ENCODE measurements around the gene ZYG11A.

Gene ZYG11A

GRCh38 chr1:52877554-52877953 is 35.0 kb downstream of the ZYG11A start:
- no peak for DNase-seq (ENCODE audit: low read depth)

DNA sequence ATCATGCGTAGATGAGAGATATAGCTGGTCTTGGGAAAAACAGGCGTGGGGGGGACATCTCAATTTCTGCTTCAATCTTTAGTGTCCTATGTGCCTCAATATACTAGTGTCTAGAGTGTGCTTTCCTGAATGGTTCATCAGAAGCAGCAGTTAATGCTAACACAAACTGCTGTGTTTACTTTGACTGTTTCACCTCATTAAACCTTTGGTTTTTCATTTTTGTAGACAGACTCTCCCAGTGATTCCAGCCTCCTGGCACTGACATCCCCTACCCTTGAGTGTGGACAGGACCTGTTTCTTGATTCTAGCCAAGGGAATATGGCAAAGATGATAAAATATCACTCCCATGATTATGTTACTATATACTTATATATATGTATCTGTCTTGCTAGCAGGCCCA is 37.6 kb downstream of the ZYG11A start:
- no peak for DNase-seq (ENCODE audit: low read depth)

DNA sequence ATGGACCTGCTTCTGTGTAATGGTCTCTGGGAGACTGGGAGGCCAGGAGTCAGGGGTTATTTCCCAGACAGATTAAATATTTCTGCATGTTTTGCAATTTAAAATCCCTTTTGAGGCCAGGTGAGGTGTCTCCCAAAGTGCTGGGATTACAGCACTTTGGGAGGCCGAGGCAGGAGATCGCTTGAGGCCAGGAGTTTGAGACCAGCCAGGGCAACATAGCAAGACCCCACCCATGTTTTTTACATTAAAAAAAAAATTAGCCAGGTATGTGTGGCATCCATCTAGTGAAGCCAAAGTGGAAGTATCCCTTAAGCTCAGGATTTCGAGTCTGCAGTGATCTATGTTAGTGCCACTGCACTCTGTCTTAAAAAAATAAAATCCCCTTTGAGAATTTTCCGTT is 44.9 kb downstream of the ZYG11A start:
- DNase-seq (ENCODE audit: low read depth), result no peak

GRCh38 chr1:52892424-52893215 is 50.1 kb downstream of the ZYG11A start:
- DNase-seq (ENCODE audit: low read depth), result no peak

GRCh38 chr1:52899445-52899894 is 56.9 kb downstream of the ZYG11A start:
- no peak for DNase-seq (ENCODE audit: low read depth)

- no peak for DNase-seq (ENCODE audit: low read depth)
These were observed 57.8 kb downstream of the ZYG11A start for GRCh38 chr1:52900402-52900801.

DNA sequence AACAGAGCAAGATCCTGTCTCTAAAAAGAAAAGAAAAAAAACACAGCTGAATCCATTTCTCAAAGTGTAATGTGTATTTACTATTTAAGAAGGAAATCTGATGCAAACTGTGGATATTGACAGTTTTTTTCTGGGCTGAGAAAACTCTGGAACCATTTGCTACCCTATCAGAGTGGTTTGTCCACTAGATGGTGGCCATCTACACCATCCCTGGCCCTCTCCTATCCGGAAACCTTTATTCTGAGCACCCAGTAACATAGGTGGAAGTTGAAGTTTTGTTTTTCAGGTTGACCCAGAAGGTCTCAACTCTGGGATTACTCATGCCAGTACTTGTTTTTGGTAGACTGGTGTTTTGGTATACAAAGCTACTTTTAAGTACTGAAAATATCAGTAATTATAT is 58.8 kb downstream of the ZYG11A start:
- no peak for DNase-seq (ENCODE audit: low read depth)

DNA sequence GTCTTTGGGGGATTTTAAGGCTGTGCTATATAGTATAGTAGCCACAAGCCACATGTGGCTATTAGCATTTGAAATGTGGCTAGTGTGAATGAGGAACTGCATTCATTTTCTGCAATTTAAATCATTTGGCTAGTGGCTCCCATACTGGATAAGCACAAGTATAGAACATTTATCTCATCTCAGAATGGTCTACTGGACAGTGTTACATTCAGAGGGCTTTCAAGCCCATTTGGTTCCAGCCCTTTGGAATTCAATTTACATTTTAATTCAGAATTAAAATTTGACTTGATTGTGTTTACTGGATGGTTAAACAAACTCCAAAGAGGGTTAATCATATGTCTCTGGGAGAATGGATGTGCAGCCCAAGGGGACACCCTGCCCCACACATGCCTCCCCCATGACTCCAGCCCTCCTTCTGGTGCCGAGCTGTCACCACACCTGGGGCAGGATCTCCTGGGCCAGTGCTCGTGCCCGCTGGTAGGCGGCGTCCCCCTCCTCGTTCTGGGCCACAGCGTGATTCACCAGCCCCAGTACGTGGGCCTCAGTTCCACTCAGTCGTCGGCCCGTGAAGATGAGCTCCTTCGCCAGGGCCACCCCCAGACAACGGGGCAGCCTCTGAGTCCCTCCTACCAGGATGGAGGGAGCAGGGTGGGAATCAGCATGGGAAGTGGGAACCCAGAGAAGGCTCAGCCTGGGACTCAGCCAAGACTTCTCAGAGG is 61.8 kb downstream of the ZYG11A start:
- no peak for DNase-seq (ENCODE audit: low read depth)

GRCh38 chr1:52904927-52905698 is 62.6 kb downstream of the ZYG11A start:
- DNase-seq (ENCODE audit: low read depth), result no peak

- no peak for DNase-seq (ENCODE audit: low read depth)
These were observed 63.6 kb downstream of the ZYG11A start for GRCh38 chr1:52906135-52906603.

DNA sequence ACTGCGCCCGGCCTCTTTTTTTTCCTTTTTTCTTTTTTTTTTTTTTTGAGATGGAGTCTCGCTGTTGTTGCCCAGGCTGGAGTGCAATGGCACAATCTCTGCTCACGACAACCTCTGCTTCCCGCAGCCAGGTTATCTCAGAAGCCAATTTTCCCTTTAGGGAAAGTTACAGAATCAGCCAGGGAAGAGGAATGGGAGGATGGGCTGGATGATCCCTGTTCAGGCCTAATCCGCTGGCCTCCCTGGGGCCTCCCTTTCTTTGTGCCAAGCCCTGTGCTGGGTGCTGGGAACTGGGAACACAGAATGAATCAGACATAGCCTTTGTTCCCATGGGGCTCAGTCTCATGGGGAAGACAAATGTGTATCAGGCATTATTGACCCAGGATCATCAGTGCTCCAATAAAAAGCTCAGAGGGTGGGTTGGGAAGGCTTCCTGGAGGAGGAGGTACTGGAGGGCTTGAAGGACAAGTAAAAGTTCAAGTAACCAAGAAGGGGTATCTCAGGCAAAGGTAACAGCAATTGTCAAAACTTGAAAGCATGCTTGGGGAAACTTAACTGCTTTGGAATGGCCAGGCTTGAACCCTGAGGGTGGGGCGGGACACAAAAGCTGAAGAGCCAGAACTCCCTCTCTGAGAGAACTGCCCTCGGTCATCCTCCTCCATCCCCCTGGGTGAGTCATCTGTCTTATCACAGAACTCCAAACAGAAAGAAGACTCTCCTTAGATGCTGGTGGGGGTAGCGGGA is 64.7 kb downstream of the ZYG11A start:
- no peak for DNase-seq (ENCODE audit: low read depth)

GRCh38 chr1:52907812-52908153 is 65.2 kb downstream of the ZYG11A start:
- no peak for DNase-seq (ENCODE audit: low read depth)

- no peak for DNase-seq (ENCODE audit: low read depth)
These were observed 69.0 kb downstream of the ZYG11A start for GRCh38 chr1:52911541-52911940.

- DNase-seq (ENCODE audit: low read depth), result no peak
These were observed 70.5 kb downstream of the ZYG11A start for GRCh38 chr1:52913014-52913413.

DNA sequence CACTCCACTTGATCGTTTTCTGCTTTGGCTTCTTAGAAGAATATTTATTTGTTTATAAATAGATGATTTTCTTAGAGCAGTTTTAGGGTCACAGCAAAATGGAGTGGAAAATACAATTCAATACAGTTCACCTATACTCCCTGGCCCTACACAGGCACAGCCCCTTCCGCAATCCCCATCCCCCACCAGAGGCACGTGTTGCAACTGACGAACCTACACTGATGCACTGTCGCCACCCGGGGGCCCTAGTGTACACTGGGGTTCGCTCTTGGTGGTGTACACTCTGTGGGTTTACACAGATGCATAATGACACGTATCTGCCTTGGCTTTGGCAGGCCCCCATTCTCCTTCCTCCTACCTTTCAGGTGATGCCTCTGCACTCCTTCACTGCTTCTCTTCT is 71.0 kb downstream of the ZYG11A start:
- DNase-seq (ENCODE audit: low read depth), result no peak

DNA sequence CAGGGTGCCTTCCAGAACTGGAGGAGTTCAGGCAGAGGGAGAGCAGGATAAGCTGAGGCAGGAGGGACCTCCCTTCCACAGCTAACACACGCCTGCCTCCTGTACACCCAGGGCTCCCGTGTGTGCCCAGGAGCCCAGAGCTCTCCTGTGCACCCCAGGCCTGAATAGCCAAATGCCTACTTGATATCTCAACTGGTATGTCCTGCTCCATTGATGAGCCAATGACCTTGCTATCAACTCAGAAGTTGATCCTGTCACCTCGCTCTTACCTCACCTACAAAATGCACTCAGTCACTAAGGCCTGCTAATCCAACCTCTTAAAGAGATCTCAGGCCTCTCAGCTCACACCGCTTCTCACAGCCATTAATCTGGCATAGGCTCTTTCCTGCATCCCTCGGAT is 71.9 kb downstream of the ZYG11A start:
- no peak for DNase-seq (ENCODE audit: low read depth)

DNA sequence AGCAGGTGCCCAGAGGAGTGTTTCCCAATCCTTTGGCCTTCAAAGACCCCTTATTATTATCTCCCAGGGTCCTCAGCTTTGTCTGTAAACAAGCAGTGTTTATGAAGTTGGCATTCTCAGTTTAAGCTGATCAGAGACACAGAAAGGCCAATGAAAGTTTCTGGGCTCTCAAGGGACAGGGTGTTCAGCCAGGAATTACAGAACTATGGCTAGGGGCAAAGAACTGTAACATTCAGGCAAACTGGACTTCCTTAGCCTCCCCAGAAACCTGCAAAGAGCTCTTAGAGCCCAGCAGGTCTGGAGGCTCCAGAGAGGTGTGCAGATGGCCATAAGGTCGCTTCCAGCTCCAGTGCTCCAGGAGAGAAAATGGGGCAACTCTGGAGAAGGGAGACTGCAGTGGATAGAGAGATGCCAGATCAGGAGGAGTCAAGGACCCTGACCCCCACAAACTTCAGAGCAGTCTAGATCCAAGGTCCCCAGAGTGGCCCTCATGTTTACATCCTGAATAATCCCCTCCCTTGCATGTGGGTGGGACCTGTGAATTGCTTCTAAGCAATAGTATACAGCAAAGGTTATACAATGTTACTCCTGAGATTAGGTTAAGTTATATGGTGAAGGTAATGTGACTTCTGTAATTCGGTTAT is 72.8 kb downstream of the ZYG11A start:
- no peak for DNase-seq (ENCODE audit: low read depth)

DNA sequence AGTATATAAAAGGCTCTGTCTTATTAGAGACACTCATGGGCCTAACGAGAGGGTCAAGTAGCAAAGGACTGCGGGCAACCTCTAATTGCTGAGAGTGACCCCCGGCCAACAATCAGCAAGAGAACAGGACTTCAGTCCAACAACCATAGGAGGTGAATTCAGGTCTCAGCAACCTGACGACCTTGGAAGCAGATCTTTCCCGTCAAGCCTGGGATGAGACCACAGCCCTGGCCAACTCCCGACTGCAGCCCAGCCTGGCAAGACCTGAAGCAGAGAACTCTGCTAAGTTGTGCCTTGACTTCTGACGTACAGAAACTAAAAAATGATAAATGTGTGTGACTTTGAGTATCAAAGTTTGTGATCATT is 73.3 kb downstream of the ZYG11A start:
- no peak for DNase-seq (ENCODE audit: low read depth)

DNA sequence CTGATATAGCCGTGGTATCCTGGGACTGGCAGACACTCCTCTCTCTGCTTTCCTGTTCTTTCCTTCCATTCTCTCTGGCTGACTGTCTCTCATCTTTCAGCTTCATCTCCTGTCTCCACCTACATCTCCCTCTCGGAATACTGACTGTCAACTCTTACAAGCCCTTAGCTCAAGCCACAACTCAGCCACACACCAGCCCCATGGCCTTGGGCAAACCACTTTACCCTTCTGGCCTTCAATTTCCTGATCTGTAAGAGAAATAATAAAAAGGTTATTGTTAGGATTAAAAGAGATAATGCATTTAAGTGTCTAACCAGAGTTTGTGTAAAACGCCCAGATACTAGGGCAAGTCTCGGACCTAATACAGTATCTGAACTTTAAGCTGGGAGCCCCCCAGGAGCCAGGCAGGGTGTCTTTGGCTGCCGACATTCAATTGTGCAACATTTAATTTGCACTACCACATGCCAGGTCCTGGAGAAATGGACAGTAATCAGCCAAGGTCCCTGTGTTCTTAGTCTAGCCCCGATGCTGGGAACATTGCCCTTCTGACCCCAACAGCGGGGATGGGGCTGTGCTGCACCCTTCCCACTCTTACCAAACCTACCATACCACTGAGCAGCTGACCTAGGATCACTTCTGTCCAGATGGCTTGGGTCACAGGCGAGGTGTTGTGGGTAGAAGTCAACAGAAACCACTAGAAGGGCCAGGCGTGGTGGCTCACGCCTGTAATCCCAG is 73.8 kb downstream of the ZYG11A start:
- no peak for DNase-seq (ENCODE audit: low read depth)

DNA sequence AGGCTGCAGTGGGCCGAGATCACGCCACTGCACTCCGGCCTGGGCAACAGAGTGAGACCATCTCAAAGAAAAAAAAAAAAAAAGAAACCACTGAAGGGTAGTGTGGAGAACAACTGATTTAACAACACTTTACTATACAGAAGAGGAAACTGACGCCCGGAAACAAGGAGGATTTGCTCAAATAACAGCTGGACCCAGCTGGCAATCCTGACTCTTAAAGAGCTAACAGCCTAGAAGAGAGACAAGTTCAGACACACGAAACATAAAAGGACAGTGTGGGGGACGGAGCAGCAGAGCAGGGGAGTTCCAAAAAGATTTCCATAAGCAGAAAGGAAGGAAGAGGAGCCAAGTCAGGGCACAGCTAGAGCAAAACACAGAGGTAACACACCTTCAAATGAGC is 74.6 kb downstream of the ZYG11A start:
- DNase-seq (ENCODE audit: low read depth), result no peak

DNA sequence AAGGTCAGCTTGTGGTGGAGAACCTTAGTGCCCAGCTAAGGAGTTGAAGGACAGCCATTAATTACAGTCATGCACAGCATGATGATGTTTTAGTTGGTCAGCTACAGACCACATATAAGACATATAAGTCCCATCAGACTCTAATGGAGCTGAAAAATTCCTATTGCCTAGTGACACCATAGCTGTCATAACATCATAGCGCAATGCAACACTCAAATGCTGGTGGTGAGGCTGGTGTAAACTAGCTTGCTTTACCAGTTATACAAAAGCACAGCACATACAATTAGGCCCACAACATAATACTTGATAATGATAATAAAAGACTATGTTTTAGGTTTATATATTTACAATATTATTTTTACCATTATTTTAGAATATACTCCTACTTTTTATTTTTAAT is 75.0 kb downstream of the ZYG11A start:
- no peak for DNase-seq (ENCODE audit: low read depth)

Data from HS-5 (cell line).